HepG2 (cell line): Measurements from ENCODE around the gene TEAD1. TPM values are rescaled to one million over a fixed set of nuclear protein-coding genes. Genes with fewer than 3 reads are reported as not detected.

Source experiments
- CSRNP1 ChIP-seq: sonication (generic); formaldehyde crosslinking; IDR thresholded peaks from 2 replicates; pipeline ENCODE4 v1.8.1; 2023; ENCODE audit warnings: mild to moderate bottlenecking, missing genetic modification reagents
- DMTF1 ChIP-seq: sonication (generic); formaldehyde crosslinking; IDR thresholded peaks from 2 replicates; pipeline ENCODE4 v1.4.0; 2020; ENCODE audit warnings: mild to moderate bottlenecking, missing genetic modification reagents
- EHMT2 ChIP-seq: fragments of 200-600 bp; sonication (generic); IDR thresholded peaks from 2 replicates; pipeline ENCODE4 v1.7.0; 2017; ENCODE audit warnings: antibody characterized with exemption, low read depth, low read length, borderline replicate concordance
- FOXO1 ChIP-seq: sonication (generic); formaldehyde crosslinking; IDR thresholded peaks from 2 replicates; pipeline ENCODE4 v1.4.0; 2020; ENCODE audit warnings: missing genetic modification reagents
- GABPA ChIP-seq, 2 experiments: IDR thresholded peaks; 2 replicates each; pipeline ENCODE4 v1.6.1; 2011 to 2016; ENCODE audit warnings: low read depth in 2 of 2, low read length in 1 of 2, missing biosample characterization in 1 of 2, missing genetic modification characterization in 1 of 2
- HDAC1 ChIP-seq: sonication (generic); formaldehyde crosslinking; IDR thresholded peaks from 2 replicates; pipeline ENCODE4 v1.5.1; 2020; ENCODE audit warnings: mild to moderate bottlenecking, missing genetic modification reagents
- KAT7 ChIP-seq: IDR thresholded peaks from 2 replicates; pipeline ENCODE4 v1.6.1; 2018; ENCODE audit warnings: borderline replicate concordance, missing compliant biosample characterization
- KDM6A ChIP-seq: IDR thresholded peaks from 2 replicates; pipeline ENCODE4 v1.6.1; 2016; ENCODE audit warnings: low read depth
- PHF5A ChIP-seq: IDR thresholded peaks from one replicate; pipeline ENCODE4 v1.6.1; 2018; ENCODE audit warnings: low read depth, missing genetic modification reagents; ENCODE audit not compliant: unreplicated experiment
- POLR2AphosphoS5 ChIP-seq: IDR thresholded peaks from 2 replicates; pipeline ENCODE4 v1.6.1; 2012; ENCODE audit warnings: low read depth, low read length
- PREB ChIP-seq: sonication (generic); formaldehyde crosslinking; IDR thresholded peaks from 2 replicates; pipeline ENCODE4 v1.4.0; 2020; ENCODE audit warnings: missing genetic modification reagents
- RAD51 ChIP-seq: fragments of 450-650 bp; IDR thresholded peaks from 2 replicates; pipeline ENCODE4 v1.6.1; 2016; ENCODE audit warnings: borderline replicate concordance
- XRCC5 ChIP-seq: fragments of 200-400 bp; formaldehyde crosslinking; optimal IDR thresholded peaks from 2 replicates; pipeline ENCODE3; 2017; ENCODE audit warnings: mild to moderate bottlenecking, low read length
- ZBTB25 ChIP-seq: IDR thresholded peaks from 2 replicates; pipeline ENCODE4 v1.6.1; 2018; ENCODE audit warnings: missing genetic modification reagents
- ZFX ChIP-seq: sonication (generic); formaldehyde crosslinking; IDR thresholded peaks from 2 replicates; pipeline ENCODE4 v1.4.0; 2020; ENCODE audit warnings: mild to moderate bottlenecking, low read depth, missing genetic modification reagents, moderate library complexity
- ZMYM3 ChIP-seq: sonication (generic); formaldehyde crosslinking; IDR thresholded peaks from 2 replicates; pipeline ENCODE4 v1.5.1; 2020; ENCODE audit warnings: mild to moderate bottlenecking, missing genetic modification reagents
- ZNF333 ChIP-seq: sonication (generic); formaldehyde crosslinking; IDR thresholded peaks from 2 replicates; pipeline ENCODE4 v1.4.0; 2020; ENCODE audit warnings: mild to moderate bottlenecking, missing genetic modification reagents, borderline replicate concordance
- ZNF556 ChIP-seq: sonication (generic); formaldehyde crosslinking; IDR thresholded peaks from 2 replicates; pipeline ENCODE4 v1.4.0; 2020; ENCODE audit warnings: mild to moderate bottlenecking, missing genetic modification reagents, borderline replicate concordance
- ZNF572 ChIP-seq: sonication (generic); formaldehyde crosslinking; IDR thresholded peaks from 2 replicates; pipeline ENCODE4 v1.5.1; 2020; ENCODE audit warnings: mild to moderate bottlenecking, missing genetic modification reagents
- ZNF576 ChIP-seq: sonication (generic); formaldehyde crosslinking; IDR thresholded peaks from 2 replicates; pipeline ENCODE4 v1.4.0; 2020; ENCODE audit warnings: mild to moderate bottlenecking, missing genetic modification reagents
- ZNF780A ChIP-seq: sonication (generic); formaldehyde crosslinking; IDR thresholded peaks from 2 replicates; pipeline ENCODE4 v1.8.0; 2022; ENCODE audit warnings: mild to moderate bottlenecking, missing genetic modification reagents, moderate library complexity
- polyA plus RNA-seq, 8 experiments: library from polyadenylated mRNA; depleted of rRNA in 3 of 8; stranded (reverse) in 7 of 8; unstranded in 1 of 8; fragments of >200 nt; fragmentation: Illumina TruSeq in 4 of 8; extraction: Trizol in 4 of 8; gene quantifications; 2 replicates each; pipeline versions ENCODE4 v1.2.1 to v1.2.3, GENCODE V29; 2011 to 2016; ENCODE audit warnings: low read depth in 4 of 8, missing spikeins in 1 of 8, mixed read lengths in 1 of 8; ENCODE audit not compliant: insufficient read depth in 1 of 8
- total RNA-seq, 5 experiments: library from RNA; depleted of rRNA; stranded (reverse); fragments of >200 nt; fragmentation: Illumina TruSeq; extraction: Trizol; gene quantifications; 2 replicates each; pipeline ENCODE4 v1.2.3, GENCODE V29; 2016; ENCODE audit warnings: low read depth in 1 of 5

Gene TEAD1
- total and polyA plus RNA-seq, 2 of the 13 experiments (the other 11 are each of a cell fraction or from before 2014, with no cell fraction given), result 20.1 to 30.5 TPM

- peak; percentile 49; the same call in 1 of the 2 replicates for TF ChIP-seq HDAC1 (CRISPR knock-in tag)
- no peak for TF ChIP-seq ZMYM3 (CRISPR knock-in tag)
- TF ChIP-seq GABPA (IDR thresholded peaks at IDR 0.05; ENCODE audit: low read depth, low read length), result no peak
- no peak for TF ChIP-seq GABPA (CRISPR knock-in tag; IDR thresholded peaks at IDR 0.05; ENCODE audit: low read depth)
- no peak for TF ChIP-seq ZBTB25 (CRISPR knock-in tag)
- TF ChIP-seq FOXO1 (CRISPR knock-in tag), result peak; percentile 48; the same call in 1 of the 2 replicates
- no peak for TF ChIP-seq PHF5A (CRISPR knock-in tag)
- TF ChIP-seq KDM6A (CRISPR knock-in tag), result peak; percentile 85
- no peak; the same call in 1 of the 2 replicates for TF ChIP-seq ZNF333
- no peak for TF ChIP-seq PREB (CRISPR knock-in tag)
- TF ChIP-seq ZFX, result peak; percentile 43; the same call in 1 of the 2 replicates
- peak; percentile 76 for TF ChIP-seq XRCC5
- peak; percentile 70; the same call in 1 of the 2 replicates for TF ChIP-seq KAT7 (CRISPR knock-in tag)
- TF ChIP-seq ZNF780A, result no peak
- TF ChIP-seq POLR2AphosphoS5, result peak; percentile 53
- TF ChIP-seq DMTF1 (CRISPR knock-in tag), result no peak
- 0 out of 2 replicates have a peak, but pooled peaks have one; percentile 48 for TF ChIP-seq CSRNP1 (CRISPR knock-in tag)
- no peak for TF ChIP-seq ZNF576 (CRISPR knock-in tag)
- no peak for TF ChIP-seq RAD51
- no peak for TF ChIP-seq ZNF556
- peak; percentile 48; the same call in 1 of the 2 replicates for TF ChIP-seq EHMT2
- no peak for TF ChIP-seq ZNF572 (CRISPR knock-in tag)
Observed at GRCh38 chr11:12692229-12693075, 18.2 kb downstream of the TEAD1 start (continued).
